Measurements from ENCODE around the gene BCL7C.

The BCL7C gene

GRCh38 chr16:30841332-30841731, 52.5 kb downstream of the BCL7C start:
- no peak for DNase-seq (ENCODE audit: low spot score)
- in situ Hi-C loops (cut with MboI; ENCODE audit: low pct_unique_long_range_greater_than_20kb, low sequenced_read_pairs, unreplicated experiment), result loop anchor here (5.0 to 10.0 kb wide), 2 partner anchors 53 to 76 kb away; partner anchors contain the start of genes BCL7C and CTF1
- no peak for TF ChIP-seq CTCF (IDR thresholded peaks at IDR 0.05; ENCODE audit: extremely low read depth, insufficient read depth, missing control alignments)

- in situ Hi-C loops (cut with MboI; ENCODE audit: low pct_unique_long_range_greater_than_20kb, low sequenced_read_pairs, unreplicated experiment), result loop anchor here (5.0 to 10.0 kb wide), 2 partner anchors 54 to 77 kb away; partner anchors contain the start of genes BCL7C and CTF1
- TF ChIP-seq CTCF (IDR thresholded peaks at IDR 0.05; ENCODE audit: extremely low read depth, insufficient read depth, missing control alignments), result no peak
- DNase-seq (ENCODE audit: low spot score), result no peak
These were observed 53.3 kb downstream of the BCL7C start for GRCh38 chr16:30840611-30841010.

GRCh38 chr16:30839523-30840227, 54.2 kb downstream of the BCL7C start:
- no peak for TF ChIP-seq CTCF (IDR thresholded peaks at IDR 0.05; ENCODE audit: extremely low read depth, insufficient read depth, missing control alignments)
- in situ Hi-C loops (cut with MboI; ENCODE audit: low pct_unique_long_range_greater_than_20kb, low sequenced_read_pairs, unreplicated experiment), result loop anchor here (5.0 to 10.0 kb wide), 2 partner anchors 55 to 78 kb away; partner anchors contain the start of genes BCL7C and CTF1
- no peak for DNase-seq (ENCODE audit: low spot score)

- in situ Hi-C loops (cut with MboI; ENCODE audit: low pct_unique_long_range_greater_than_20kb, low sequenced_read_pairs, unreplicated experiment), result no loop called here
- TF ChIP-seq CTCF (IDR thresholded peaks at IDR 0.05; ENCODE audit: extremely low read depth, insufficient read depth, missing control alignments), result no peak
- DNase-seq (ENCODE audit: low spot score), result no peak
These were observed 54.9 kb downstream of the BCL7C start for GRCh38 chr16:30838876-30839471.

GRCh38 chr16:30837904-30838303, 56.0 kb downstream of the BCL7C start:
- in situ Hi-C loops (cut with MboI; ENCODE audit: low pct_unique_long_range_greater_than_20kb, low sequenced_read_pairs, unreplicated experiment), result no loop called here
- no peak for DNase-seq (ENCODE audit: low spot score)
- TF ChIP-seq CTCF (IDR thresholded peaks at IDR 0.05; ENCODE audit: extremely low read depth, insufficient read depth, missing control alignments), result no peak
